HEK293 (cell line): ENCODE data around the gene GALNT15.

Experiments
- HOXA7 ChIP-seq: sonication (generic); formaldehyde crosslinking; IDR thresholded peaks from 2 replicates; pipeline ENCODE4 v1.8.1; 2022; ENCODE audit warnings: missing genetic modification reagents, borderline replicate concordance
- SP7 ChIP-seq: fragments of 450-650 bp; formaldehyde crosslinking; IDR thresholded peaks from 2 replicates; pipeline ENCODE4 v1.5.1; 2016; ENCODE audit warnings: missing biosample characterization, missing genetic modification characterization
- ZBTB7A ChIP-seq: fragments of 450-650 bp; formaldehyde crosslinking; IDR thresholded peaks from 2 replicates; pipeline ENCODE4 v1.5.1; 2016; ENCODE audit warnings: low read depth, missing biosample characterization, missing genetic modification characterization
- ZFP37 ChIP-seq: fragments of 450-650 bp; formaldehyde crosslinking; IDR thresholded peaks from 2 replicates; pipeline ENCODE4 v1.5.1; 2016; ENCODE audit warnings: missing biosample characterization, missing genetic modification characterization
- ZNF112 ChIP-seq: fragments of 450-650 bp; formaldehyde crosslinking; IDR thresholded peaks from 2 replicates; pipeline ENCODE4 v1.5.0; 2017; ENCODE audit warnings: missing biosample characterization, missing genetic modification characterization
- ZNF121 ChIP-seq: fragments of 450-650 bp; formaldehyde crosslinking; IDR thresholded peaks from 2 replicates; pipeline ENCODE4 v1.5.1; 2016; ENCODE audit warnings: missing biosample characterization, missing genetic modification characterization
- TF ChIP-seq, protein P1 (sequence below): fragments of 450-650 bp; formaldehyde crosslinking; IDR thresholded peaks from 2 replicates; pipeline ENCODE4 v1.5.1; 2016; ENCODE audit warnings: missing biosample characterization, missing genetic modification characterization
- TF ChIP-seq, protein P2 (sequence below): fragments of 450-650 bp; formaldehyde crosslinking; IDR thresholded peaks from 2 replicates; pipeline ENCODE4 v1.5.1; 2016; ENCODE audit warnings: missing biosample characterization, missing genetic modification characterization
- TF ChIP-seq, protein P3 (sequence below): fragments of 450-650 bp; formaldehyde crosslinking; IDR thresholded peaks from 2 replicates; pipeline ENCODE4 v1.5.1; 2017; ENCODE audit warnings: missing biosample characterization, missing genetic modification characterization

DNA sequence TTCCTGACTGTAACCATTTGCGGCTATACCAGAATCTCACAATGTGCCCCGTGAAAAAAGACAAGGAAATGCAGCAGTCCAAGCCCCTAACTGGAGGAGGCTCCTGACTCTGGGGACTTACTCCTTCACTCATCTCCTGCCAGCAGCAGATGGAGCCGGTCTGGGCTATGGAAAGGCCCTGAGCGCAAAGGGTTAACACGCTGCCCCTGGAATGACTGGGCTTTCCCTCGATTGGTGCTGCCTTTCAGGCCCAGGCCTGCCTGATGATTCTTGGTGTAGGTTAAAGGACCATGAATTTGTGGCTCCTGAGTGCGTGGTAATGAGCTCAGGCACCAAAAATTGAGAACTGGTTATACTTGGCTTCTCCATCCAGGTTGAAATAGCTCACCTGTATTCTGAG, 42.3 kb upstream of the GALNT15 start:
- TF ChIP-seq ZFP37: no peak
- no peak for TF ChIP-seq HOXA7
- TF ChIP-seq, protein P1, sequence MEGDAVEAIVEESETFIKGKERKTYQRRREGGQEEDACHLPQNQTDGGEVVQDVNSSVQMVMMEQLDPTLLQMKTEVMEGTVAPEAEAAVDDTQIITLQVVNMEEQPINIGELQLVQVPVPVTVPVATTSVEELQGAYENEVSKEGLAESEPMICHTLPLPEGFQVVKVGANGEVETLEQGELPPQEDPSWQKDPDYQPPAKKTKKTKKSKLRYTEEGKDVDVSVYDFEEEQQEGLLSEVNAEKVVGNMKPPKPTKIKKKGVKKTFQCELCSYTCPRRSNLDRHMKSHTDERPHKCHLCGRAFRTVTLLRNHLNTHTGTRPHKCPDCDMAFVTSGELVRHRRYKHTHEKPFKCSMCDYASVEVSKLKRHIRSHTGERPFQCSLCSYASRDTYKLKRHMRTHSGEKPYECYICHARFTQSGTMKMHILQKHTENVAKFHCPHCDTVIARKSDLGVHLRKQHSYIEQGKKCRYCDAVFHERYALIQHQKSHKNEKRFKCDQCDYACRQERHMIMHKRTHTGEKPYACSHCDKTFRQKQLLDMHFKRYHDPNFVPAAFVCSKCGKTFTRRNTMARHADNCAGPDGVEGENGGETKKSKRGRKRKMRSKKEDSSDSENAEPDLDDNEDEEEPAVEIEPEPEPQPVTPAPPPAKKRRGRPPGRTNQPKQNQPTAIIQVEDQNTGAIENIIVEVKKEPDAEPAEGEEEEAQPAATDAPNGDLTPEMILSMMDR (tag by site-specific recombination): no peak
- TF ChIP-seq, protein P2, sequence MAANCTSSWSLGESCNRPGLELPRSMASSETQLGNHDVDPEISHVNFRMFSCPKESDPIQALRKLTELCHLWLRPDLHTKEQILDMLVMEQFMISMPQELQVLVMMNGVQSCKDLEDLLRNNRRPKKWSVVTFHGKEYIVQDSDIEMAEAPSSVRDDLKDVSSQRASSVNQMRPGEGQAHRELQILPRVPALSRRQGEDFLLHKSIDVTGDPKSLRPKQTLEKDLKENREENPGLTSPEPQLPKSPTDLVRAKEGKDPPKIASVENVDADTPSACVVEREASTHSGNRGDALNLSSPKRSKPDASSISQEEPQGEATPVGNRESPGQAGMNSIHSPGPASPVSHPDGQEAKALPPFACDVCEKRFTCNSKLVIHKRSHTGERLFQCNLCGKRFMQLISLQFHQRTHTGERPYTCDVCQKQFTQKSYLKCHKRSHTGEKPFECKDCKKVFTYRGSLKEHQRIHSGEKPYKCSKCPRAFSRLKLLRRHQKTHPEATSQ (tag by site-specific recombination): no peak
- TF ChIP-seq, protein P3, sequence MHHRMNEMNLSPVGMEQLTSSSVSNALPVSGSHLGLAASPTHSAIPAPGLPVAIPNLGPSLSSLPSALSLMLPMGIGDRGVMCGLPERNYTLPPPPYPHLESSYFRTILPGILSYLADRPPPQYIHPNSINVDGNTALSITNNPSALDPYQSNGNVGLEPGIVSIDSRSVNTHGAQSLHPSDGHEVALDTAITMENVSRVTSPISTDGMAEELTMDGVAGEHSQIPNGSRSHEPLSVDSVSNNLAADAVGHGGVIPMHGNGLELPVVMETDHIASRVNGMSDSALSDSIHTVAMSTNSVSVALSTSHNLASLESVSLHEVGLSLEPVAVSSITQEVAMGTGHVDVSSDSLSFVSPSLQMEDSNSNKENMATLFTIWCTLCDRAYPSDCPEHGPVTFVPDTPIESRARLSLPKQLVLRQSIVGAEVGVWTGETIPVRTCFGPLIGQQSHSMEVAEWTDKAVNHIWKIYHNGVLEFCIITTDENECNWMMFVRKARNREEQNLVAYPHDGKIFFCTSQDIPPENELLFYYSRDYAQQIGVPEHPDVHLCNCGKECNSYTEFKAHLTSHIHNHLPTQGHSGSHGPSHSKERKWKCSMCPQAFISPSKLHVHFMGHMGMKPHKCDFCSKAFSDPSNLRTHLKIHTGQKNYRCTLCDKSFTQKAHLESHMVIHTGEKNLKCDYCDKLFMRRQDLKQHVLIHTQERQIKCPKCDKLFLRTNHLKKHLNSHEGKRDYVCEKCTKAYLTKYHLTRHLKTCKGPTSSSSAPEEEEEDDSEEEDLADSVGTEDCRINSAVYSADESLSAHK: no peak
- TF ChIP-seq SP7 (tag by site-specific recombination): no peak
- no peak for TF ChIP-seq ZBTB7A (tag by site-specific recombination)
- TF ChIP-seq ZNF121 (tag by site-specific recombination): no peak
- TF ChIP-seq ZNF112: no peak
